ENCODE results near the gene MAN1A2.

The MAN1A2 gene

GRCh38 chr1:117396636-117397035 is 29.4 kb downstream of the MAN1A2 start:
- no peak overlapping the region for H3K9ac ChIP-seq (ENCODE audit: low read length)
- no peaks in the 10 kb centered on the region for H3K9me2 ChIP-seq (replicated peaks; ENCODE audit: insufficient read depth, low read length)
- H3K4me1 ChIP-seq (ENCODE audit: low read length) = no peaks in the 10 kb centered on the region
- H3K27ac ChIP-seq (ENCODE audit: low read length) = no peak overlapping the region
- H2AFZ ChIP-seq (ENCODE audit: low read length) = no peak overlapping the region
- no peaks in the 10 kb centered on the region for H3K36me3 ChIP-seq (replicated peaks; ENCODE audit: insufficient read depth, low read length)
- H3K4me3 ChIP-seq (ENCODE audit: low read length) = no peak overlapping the region
- H4K20me1 ChIP-seq (ENCODE audit: insufficient read depth, low read length) = no peaks in the 10 kb centered on the region
- no peaks in the 10 kb centered on the region for H3F3A ChIP-seq (ENCODE audit: insufficient read depth, low read length)
- no peaks in the 10 kb centered on the region for H3K27me3 ChIP-seq (replicated peaks; ENCODE audit: insufficient read depth, low read length)
- no peak for DNase-seq
- no peaks in the 10 kb centered on the region for H3K9me3 ChIP-seq (replicated peaks; ENCODE audit: insufficient read depth, low read length)
- H3K79me2 ChIP-seq (ENCODE audit: low read length) = peaks cover 69% of the 10 kb centered on the region
- TF ChIP-seq EZH2 (optimal IDR thresholded peaks at IDR 0.05; ENCODE audit: low read depth, low read length) (no peak), CTCF (IDR thresholded peaks at IDR 0.05; ENCODE audit: low read length) (no peak), EZH2phosphoT487 (IDR thresholded peaks at IDR 0.05; ENCODE audit: low read length) (no peak)
- H3K4me2 ChIP-seq (ENCODE audit: low read depth, low read length) = no peak overlapping the region

DNA sequence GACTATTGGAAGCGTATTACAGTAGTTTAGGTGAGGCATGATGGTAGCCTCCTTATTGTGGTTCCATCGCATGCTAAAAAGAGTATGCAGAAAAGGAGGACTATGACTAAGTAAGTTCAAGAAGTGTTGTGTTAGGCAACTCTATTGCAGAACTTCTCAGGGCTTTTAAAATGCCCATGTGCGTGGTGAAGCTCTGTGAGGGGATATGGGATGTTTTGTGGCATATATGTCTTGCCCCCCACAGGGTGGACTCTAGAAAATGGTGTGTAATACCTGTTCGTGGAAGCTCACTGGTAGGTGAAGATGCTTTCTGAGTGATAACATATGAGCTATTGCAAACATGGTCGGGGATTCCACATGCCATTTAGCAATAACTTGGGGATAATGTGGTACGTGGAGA is 31.7 kb downstream of the MAN1A2 start:
- Histone ChIP-seq H3K27ac (ENCODE audit: low read length) (no peak overlapping the region), H3K79me2 (ENCODE audit: low read length) (peaks cover 51% of the 10 kb centered on the region), H3K36me3 (replicated peaks; ENCODE audit: insufficient read depth, low read length) (no peaks in the 10 kb centered on the region; the same call in 1 of the 2 replicates), H4K20me1 (ENCODE audit: insufficient read depth, low read length) (no peaks in the 10 kb centered on the region), H3K4me3 (ENCODE audit: low read length) (no peak overlapping the region), H3K27me3 (replicated peaks; ENCODE audit: insufficient read depth, low read length) (no peaks in the 10 kb centered on the region), H3F3A (ENCODE audit: insufficient read depth, low read length) (no peaks in the 10 kb centered on the region), H2AFZ (ENCODE audit: low read length) (no peak overlapping the region), H3K9ac (ENCODE audit: low read length) (no peak overlapping the region), H3K9me3 (replicated peaks; ENCODE audit: insufficient read depth, low read length) (no peaks in the 10 kb centered on the region), H3K4me2 (ENCODE audit: low read depth, low read length) (no peak overlapping the region), H3K9me2 (replicated peaks; ENCODE audit: insufficient read depth, low read length) (no peaks in the 10 kb centered on the region), H3K4me1 (ENCODE audit: low read length) (no peaks in the 10 kb centered on the region)
- TF ChIP-seq CTCF (IDR thresholded peaks at IDR 0.05; ENCODE audit: low read length) (no peak), EZH2 (optimal IDR thresholded peaks at IDR 0.05; ENCODE audit: low read depth, low read length) (no peak), EZH2phosphoT487 (IDR thresholded peaks at IDR 0.05; ENCODE audit: low read length) (no peak)
- DNase-seq = no peak

DNA sequence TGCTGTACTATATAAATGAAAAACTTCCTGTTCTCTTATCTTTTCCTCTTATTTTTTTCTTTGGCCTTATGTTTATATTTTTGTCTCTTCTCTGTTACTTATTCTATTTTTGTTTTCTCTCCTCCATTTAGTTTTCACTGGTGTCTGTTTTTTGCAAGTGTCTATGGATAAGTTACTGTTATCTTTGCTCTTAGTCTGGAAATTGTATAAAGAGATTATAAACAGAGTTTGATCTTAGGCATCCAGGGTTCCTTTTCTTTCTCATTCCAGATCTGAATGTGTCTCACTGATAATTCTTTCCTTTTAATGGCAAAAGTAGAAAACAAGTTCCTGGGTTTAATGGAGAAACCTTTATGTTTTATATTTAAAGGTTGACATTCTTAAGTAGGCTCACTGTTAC is 34.5 kb downstream of the MAN1A2 start:
- Histone ChIP-seq H3K9me3 (replicated peaks; ENCODE audit: insufficient read depth, low read length) (no peaks in the 10 kb centered on the region), H4K20me1 (ENCODE audit: insufficient read depth, low read length) (no peaks in the 10 kb centered on the region), H3K27ac (ENCODE audit: low read length) (no peak overlapping the region), H3K36me3 (replicated peaks; ENCODE audit: insufficient read depth, low read length) (no peaks in the 10 kb centered on the region; the same call in 1 of the 2 replicates), H3K79me2 (ENCODE audit: low read length) (peaks cover 29% of the 10 kb centered on the region), H3K4me2 (ENCODE audit: low read depth, low read length) (no peak overlapping the region), H3K4me1 (ENCODE audit: low read length) (no peaks in the 10 kb centered on the region), H3F3A (ENCODE audit: insufficient read depth, low read length) (no peaks in the 10 kb centered on the region), H3K9ac (ENCODE audit: low read length) (no peak overlapping the region), H2AFZ (ENCODE audit: low read length) (no peak overlapping the region), H3K27me3 (replicated peaks; ENCODE audit: insufficient read depth, low read length) (no peaks in the 10 kb centered on the region), H3K4me3 (ENCODE audit: low read length) (no peak overlapping the region), H3K9me2 (replicated peaks; ENCODE audit: insufficient read depth, low read length) (no peaks in the 10 kb centered on the region)
- no peak for DNase-seq
- TF ChIP-seq CTCF (IDR thresholded peaks at IDR 0.05; ENCODE audit: low read length) = no peak
- TF ChIP-seq EZH2 (optimal IDR thresholded peaks at IDR 0.05; ENCODE audit: low read depth, low read length) = no peak
- TF ChIP-seq EZH2phosphoT487 (IDR thresholded peaks at IDR 0.05; ENCODE audit: low read length) = no peak

Measured in MM.1S (cell line).